KMS-11 (cell line): ENCODE results near the gene TRIOBP.
A peak's percentile ranks its signal among the peaks of the same experiment; 100 is the strongest.

Source experiments
- H2AFZ ChIP-seq: fragments of 200-600 bp; sonication (generic); 2 replicates; pipeline ENCODE4 v1.6.1; 2016; ENCODE audit warnings: antibody characterized with exemption, mixed run types, low read depth
- H3K27ac ChIP-seq: fragments of 200-600 bp; sonication (generic); 2 replicates; pipeline ENCODE4 v1.6.1; 2016; ENCODE audit warnings: mild to moderate bottlenecking, mixed run types
- H3K27me3 ChIP-seq: fragments of 200-600 bp; sonication (generic); 2 replicates; pipeline ENCODE4 v1.6.1; 2017; ENCODE audit warnings: mild to moderate bottlenecking, low read depth, mixed run types, moderate library complexity; ENCODE audit not compliant: insufficient read depth
- H3K36me3 ChIP-seq: fragments of 200-600 bp; sonication (generic); 2 replicates; pipeline ENCODE4 v1.6.1; 2017; ENCODE audit warnings: mild to moderate bottlenecking, mixed run types; ENCODE audit not compliant: insufficient read depth
- H3K4me1 ChIP-seq: fragments of 200-600 bp; sonication (generic); 2 replicates; pipeline ENCODE4 v1.6.1; 2016; ENCODE audit warnings: mild to moderate bottlenecking, low read depth, mixed run types; ENCODE audit not compliant: poor library complexity, severe bottlenecking
- H3K4me2 ChIP-seq: fragments of 200-600 bp; sonication (generic); 2 replicates; pipeline ENCODE4 v1.7.0; 2016; ENCODE audit warnings: mild to moderate bottlenecking, mixed run types
- H3K4me3 ChIP-seq: fragments of 200-600 bp; sonication (generic); IDR thresholded peaks from 2 replicates; pipeline ENCODE4 v1.6.1; 2017; ENCODE audit warnings: low read depth, low read length, mixed read lengths; ENCODE audit not compliant: insufficient read depth
- H3K79me2 ChIP-seq: fragments of 200-600 bp; sonication (generic); 2 replicates; pipeline ENCODE4 v1.6.1; 2016; ENCODE audit warnings: low read depth, mixed run types; ENCODE audit not compliant: insufficient read depth
- H3K9ac ChIP-seq: fragments of 200-600 bp; sonication (generic); 2 replicates; pipeline ENCODE4 v1.6.1; 2016; ENCODE audit warnings: mild to moderate bottlenecking, mixed run types
- H4K20me1 ChIP-seq: fragments of 200-600 bp; sonication (generic); 2 replicates; pipeline ENCODE4 v1.6.1; 2016; ENCODE audit warnings: mild to moderate bottlenecking, mixed run types; ENCODE audit not compliant: insufficient read depth
- TF ChIP-seq, protein P1 (sequence below): fragments of 200-600 bp; sonication (generic); conservative IDR thresholded peaks from 2 replicates; pipeline ENCODE4 v1.6.1; 2017; ENCODE audit warnings: low read depth, mild to moderate bottlenecking, antibody characterized with exemption, low read length, moderate library complexity, mixed read lengths

The TRIOBP gene

DNA sequence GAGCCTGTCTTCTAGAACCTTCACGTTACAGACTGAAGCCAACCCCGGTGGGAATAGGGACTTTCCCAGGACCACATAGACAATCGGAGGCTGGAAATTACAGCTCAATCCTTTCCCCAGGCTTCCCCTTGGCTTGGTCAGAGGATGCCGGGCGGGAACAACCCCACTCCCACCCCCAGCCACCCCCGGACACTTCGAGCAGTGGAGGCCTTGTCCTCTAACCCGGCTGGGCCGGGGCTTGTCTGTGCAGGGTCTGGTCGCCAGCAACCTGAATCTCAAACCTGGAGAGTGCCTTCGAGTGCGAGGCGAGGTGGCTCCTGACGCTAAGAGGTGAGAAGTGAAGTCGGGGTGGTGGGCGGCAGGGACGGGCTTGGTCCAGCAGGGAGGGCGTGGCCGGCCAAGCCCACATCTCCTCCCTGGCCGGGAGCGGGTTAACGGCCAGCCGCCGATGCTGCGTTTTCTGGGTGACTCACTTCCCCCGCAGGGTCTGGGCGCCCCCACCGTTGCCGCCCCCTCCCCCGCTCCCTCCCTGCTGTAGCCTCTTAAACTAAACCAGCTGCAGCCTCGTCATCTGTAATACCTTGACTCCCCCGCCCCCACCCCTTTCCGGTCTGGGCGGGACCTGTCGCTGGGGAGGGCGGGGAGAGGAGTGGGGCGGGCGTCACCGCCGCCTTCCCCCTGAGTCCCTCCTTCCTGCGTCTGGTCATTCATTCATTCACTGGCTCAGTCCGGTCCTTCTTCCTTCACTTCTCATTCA lies 19.9 kb upstream of the TRIOBP start:
- Histone ChIP-seq H3K4me3 (no peak overlapping the region), H3K79me2 (peaks cover 8% of the 10 kb centered on the region; the same call in 1 of the 2 replicates), H2AFZ (peak overlapping the region; percentile 23; the same call in 1 of the 2 replicates), H3K36me3 (no peaks in the 10 kb centered on the region), H3K9ac (peak overlapping the region; percentile 65), H3K4me2 (peak overlapping the region; percentile 99), H3K4me1 (peaks cover 35% of the 10 kb centered on the region), H3K27me3 (no peaks in the 10 kb centered on the region), H4K20me1 (no peaks in the 10 kb centered on the region), H3K27ac (peak overlapping the region; percentile 86)
- TF ChIP-seq, protein P1, sequence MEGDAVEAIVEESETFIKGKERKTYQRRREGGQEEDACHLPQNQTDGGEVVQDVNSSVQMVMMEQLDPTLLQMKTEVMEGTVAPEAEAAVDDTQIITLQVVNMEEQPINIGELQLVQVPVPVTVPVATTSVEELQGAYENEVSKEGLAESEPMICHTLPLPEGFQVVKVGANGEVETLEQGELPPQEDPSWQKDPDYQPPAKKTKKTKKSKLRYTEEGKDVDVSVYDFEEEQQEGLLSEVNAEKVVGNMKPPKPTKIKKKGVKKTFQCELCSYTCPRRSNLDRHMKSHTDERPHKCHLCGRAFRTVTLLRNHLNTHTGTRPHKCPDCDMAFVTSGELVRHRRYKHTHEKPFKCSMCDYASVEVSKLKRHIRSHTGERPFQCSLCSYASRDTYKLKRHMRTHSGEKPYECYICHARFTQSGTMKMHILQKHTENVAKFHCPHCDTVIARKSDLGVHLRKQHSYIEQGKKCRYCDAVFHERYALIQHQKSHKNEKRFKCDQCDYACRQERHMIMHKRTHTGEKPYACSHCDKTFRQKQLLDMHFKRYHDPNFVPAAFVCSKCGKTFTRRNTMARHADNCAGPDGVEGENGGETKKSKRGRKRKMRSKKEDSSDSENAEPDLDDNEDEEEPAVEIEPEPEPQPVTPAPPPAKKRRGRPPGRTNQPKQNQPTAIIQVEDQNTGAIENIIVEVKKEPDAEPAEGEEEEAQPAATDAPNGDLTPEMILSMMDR, result no peak

DNA sequence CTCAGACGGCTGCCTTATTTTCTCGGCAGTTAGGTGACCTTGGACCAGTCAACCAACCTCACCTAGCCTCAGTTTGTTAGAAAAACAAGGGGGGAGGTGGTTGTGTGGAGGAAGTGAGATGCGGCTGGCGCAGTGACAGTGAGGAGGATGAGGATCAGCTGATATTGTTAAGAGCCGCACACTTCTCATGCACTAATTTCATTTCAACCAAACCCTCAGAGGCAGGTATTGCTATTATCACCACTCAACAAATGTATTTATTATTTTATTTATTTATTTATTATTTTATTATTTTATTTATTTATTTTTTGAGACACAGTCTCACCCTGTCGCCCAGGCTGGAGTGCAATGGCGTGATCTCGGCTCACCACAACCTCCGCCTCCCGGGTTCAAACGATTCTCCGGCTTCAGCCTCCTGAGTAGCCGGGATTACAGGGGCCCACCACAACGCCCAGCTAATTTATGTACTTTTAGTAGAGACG lies 19.3 kb upstream of the TRIOBP start:
- no peaks in the 10 kb centered on the region for H4K20me1 ChIP-seq
- H3K4me1 ChIP-seq, result peaks cover 35% of the 10 kb centered on the region
- H3K79me2 ChIP-seq, result peaks cover 8% of the 10 kb centered on the region; the same call in 1 of the 2 replicates
- no peak overlapping the region for H3K9ac ChIP-seq
- TF ChIP-seq, protein P1, result no peak
- no peaks in the 10 kb centered on the region for H3K27me3 ChIP-seq
- no peaks in the 10 kb centered on the region for H3K36me3 ChIP-seq
- peak overlapping the region; percentile 23; the same call in 1 of the 2 replicates for H2AFZ ChIP-seq
- H3K4me3 ChIP-seq, result no peak overlapping the region
- H3K27ac ChIP-seq, result no peak overlapping the region; the same call in 1 of the 2 replicates
- peak overlapping the region; percentile 99; the same call in 1 of the 2 replicates for H3K4me2 ChIP-seq

DNA sequence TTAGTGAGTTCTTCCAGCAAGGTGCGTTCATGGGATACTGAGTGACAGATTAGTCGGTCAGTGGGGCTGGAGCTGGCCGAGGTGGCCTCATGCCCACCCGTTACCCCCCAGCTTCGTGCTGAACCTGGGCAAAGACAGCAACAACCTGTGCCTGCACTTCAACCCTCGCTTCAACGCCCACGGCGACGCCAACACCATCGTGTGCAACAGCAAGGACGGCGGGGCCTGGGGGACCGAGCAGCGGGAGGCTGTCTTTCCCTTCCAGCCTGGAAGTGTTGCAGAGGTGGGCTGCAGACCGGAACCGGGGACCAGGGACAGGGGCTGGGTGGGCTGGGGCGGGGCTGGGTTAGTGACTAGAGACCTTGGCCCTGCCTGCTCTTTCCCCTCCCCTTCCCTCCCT lies 18.5 kb upstream of the TRIOBP start:
- Histone ChIP-seq H4K20me1 (no peaks in the 10 kb centered on the region), H3K79me2 (peaks cover 8% of the 10 kb centered on the region; the same call in 1 of the 2 replicates), H3K27ac (no peak overlapping the region), H3K4me2 (no peak overlapping the region), H2AFZ (no peak overlapping the region), H3K4me1 (peaks cover 35% of the 10 kb centered on the region), H3K27me3 (no peaks in the 10 kb centered on the region), H3K9ac (no peak overlapping the region), H3K4me3 (no peak overlapping the region), H3K36me3 (no peaks in the 10 kb centered on the region)
- TF ChIP-seq, protein P1, result no peak

DNA sequence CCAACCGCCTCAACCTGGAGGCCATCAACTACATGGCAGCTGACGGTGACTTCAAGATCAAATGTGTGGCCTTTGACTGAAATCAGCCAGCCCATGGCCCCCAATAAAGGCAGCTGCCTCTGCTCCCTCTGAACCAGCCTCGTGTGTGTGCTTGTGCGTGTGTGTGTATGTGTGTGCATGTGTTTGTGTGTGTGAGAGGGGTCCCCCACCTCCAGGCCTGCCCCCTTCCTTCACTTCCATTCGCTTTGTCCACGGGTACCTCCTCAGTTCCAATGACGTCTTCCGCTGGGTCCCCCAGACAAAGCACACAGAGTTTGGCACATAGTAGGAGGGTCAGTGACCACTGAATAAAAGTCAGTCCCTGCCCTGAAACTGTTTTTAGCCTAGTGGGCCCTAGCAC lies 17.2 kb upstream of the TRIOBP start:
- no peak overlapping the region for H3K4me3 ChIP-seq
- peaks cover 25% of the 10 kb centered on the region for H3K4me1 ChIP-seq
- TF ChIP-seq, protein P1, result no peak
- H3K79me2 ChIP-seq, result peaks cover 8% of the 10 kb centered on the region; the same call in 1 of the 2 replicates
- no peak overlapping the region for H2AFZ ChIP-seq
- no peak overlapping the region for H3K9ac ChIP-seq
- no peak overlapping the region for H3K4me2 ChIP-seq
- H3K27ac ChIP-seq, result no peak overlapping the region
- no peaks in the 10 kb centered on the region for H3K36me3 ChIP-seq
- H3K27me3 ChIP-seq, result no peaks in the 10 kb centered on the region
- no peaks in the 10 kb centered on the region for H4K20me1 ChIP-seq
